ENCODE measurements around the gene GNG13. TPM values are rescaled to one million over a fixed set of nuclear protein-coding genes. Genes with fewer than 3 reads are reported as not detected.

The GNG13 gene
- total RNA-seq, 1 donor from 2014 or later: not detected

DNA sequence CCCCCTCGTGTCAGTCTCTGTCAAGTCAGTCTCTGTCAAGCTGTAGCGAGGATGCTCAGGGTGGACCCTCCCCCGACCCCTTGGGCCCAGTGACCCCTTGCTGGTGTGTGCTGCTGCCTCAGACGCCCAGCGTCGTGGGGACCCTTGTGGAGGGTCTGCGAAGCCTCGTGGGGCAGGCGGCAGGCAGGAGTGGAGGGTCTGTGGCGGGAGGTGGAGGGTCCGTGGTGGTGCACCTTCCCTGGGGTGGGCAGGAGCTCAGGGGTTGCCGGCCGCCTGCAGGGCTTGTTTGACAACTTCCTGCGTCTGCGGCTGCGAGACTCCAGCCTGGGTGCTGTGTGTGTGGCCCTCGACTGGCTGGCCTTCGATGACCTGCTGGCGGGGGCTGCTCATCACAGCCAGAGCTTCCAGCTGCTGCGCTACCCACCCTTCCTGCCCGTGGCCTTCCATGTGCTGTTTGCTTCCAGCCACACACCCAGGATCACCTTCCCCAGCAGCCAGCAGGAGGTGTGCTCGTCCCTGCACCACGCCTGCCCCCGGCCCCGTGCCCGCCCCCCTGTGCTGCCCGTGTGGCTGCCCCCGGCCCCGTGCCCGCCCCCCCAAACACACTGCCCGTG, 5.6 kb downstream of the GNG13 start:
- DNase-seq (ENCODE audit: low read depth, low spot score): no peak

DNA sequence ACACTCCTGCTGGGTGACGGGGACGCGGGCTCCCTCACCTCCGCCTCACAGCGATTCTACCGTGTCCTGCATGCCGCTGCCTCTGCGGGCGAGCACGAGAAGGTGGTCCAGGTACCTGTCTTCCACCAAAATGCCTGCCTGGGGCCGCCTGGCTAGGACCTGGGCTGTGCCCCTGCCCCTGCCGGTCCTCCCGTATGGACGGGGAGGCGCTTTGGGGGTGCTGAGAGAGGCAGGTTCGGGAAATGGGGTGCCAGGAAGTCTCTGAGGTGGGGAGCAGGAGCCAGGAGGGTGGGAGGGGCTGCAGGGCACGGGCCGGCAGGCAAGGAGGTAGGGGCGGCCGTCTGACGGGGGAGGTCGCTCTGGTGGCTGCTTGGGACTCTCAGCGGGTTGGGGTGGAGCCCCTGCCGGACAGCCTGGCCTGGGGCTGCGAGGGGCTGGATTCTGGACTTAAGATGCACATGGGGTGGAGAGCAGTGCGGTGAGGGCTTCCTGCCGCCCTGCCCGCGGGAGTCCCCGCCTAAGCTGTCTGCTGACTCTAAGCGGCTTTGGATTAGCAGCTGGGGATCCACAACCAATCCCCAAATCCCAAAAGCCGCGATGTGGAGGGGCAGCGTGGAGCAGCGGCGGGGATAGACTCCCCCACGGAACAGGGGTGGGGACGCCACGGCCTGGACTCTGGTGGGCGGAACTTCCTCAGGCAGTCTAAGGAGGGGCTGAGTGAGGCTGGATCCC, 6.3 kb downstream of the GNG13 start:
- no peak for DNase-seq (ENCODE audit: low read depth, low spot score)

- DNase-seq (ENCODE audit: low read depth, low spot score): no peak
These were observed 7.1 kb downstream of the GNG13 start for GRCh38 chr16:793414-793813.

- no peak for DNase-seq (ENCODE audit: low read depth, low spot score)
These were observed 8.1 kb downstream of the GNG13 start for GRCh38 chr16:792221-792995.

DNA sequence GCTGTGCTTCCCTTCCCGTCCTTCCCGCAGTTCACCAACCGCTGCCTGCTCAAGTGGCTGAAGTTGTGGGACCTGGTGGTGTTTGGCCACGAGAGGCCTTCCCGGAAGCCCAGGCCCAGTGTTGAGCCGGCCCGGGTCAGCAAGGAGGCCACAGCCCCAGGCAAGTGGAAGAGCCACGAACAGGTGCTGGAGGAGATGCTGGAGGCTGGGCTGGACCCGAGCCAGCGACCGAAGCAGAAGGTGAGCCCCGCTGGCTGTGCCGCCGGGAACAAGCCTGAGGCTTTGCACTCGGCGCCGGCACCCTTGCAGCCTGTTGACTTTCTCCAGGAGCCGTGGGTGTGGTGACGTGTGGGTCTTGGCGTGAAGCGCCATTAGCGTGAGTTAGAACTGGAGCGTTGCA, 9.4 kb downstream of the GNG13 start:
- DNase-seq (ENCODE audit: low read depth, low spot score): no peak

DNA sequence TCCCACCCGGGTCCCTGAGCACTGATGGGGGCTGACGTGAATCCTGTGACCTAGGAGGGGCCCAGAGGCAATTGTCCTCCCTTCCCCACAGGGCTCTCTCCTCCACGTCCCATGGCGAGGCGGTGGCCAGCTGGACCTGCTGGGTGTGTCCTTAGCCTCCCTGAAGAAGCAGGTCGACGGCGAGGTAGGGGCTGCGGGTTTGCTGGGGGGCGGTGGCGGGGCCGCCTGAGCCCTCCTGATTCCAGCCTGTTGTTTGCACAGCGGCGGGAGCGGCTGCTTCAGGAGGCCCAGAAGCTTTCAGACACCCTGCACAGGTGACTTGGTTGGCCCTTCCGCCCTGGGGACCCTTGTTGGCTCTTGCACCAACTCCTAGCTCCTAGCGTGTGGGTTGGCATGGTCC, 10.4 kb downstream of the GNG13 start:
- DNase-seq (ENCODE audit: low read depth, low spot score): no peak

DNA sequence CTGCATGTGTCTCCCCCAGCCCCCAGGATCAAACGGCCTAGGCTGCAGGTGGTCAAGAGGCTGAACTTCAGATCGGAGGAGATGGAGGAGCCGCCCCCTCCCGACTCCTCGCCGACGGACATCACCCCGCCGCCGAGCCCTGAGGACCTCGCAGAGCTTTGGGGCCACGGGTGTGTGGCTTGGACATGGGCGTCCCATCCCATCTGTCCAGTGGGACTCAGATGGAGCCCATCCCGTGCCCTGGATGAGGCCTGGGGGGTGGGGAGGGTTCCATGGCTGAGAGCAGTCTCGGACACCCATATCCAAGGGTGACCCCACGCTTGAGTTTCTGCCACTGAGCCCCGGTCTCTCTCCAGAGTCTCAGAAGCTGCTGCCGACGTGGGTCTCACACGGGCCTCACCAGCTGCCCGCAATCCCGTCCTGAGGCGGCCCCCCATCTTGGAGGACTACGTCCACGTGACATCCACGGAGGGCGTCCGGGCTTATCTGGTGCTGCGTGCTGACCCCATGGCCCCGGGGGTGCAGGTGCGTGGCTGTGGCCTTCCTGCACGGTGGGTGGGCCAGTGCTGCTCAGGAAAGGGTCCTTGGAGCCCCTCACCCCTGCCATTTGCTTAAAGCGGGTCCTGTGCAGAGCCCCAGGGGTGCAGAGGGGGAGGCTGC, 11.2 kb downstream of the GNG13 start:
- no peak for DNase-seq (ENCODE audit: low read depth, low spot score)

DNA sequence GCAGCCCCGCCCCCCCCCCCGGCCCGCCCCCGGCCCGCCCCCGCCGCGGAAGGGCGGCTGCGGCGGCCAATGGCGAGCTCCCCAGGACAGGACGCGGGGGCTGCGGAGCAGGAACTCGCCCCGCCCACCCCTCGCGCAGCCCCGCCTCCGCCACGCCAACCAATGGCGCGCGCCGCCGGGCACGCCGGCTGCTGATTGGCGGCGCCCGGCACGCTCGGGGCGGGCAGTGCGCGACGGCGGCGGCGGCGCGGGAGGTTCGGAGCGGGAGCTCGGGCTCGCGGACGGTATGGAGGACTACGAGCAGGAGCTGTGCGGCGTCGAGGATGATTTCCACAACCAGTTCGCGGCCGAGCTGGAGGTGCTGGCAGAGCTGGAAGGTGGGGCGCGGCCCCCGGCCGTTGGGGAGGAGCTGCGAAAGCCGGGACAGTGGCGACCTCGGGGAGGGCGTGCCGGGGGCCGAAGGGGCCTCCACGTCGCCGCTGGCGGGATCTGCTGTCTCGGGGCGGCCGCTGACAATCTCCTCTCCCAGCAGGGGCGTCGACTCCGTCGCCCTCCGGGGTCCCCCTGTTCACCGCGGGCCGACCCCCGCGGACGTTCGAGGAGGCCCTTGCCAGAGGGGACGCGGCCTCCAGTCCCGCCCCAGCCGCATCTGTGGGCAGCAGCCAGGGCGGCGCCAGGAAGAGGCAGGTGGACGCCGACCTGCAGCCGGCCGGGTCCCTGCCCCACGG, 12.0 kb downstream of the GNG13 start, which contains the start of gene CHTF18:
TSS of gene CHTF18 (plus strand) at position 222 of the 728 bp plus-strand sequence. CDS start at position 287, 65 bp downstream.
- DNase-seq (ENCODE audit: low read depth, low spot score): peak; percentile 64

- DNase-seq (ENCODE audit: low read depth, low spot score): no peak
These were observed 12.5 kb downstream of the GNG13 start, which contains the start of gene RPUSD1 for GRCh38 chr16:787978-788398. RPUSD1 (minus strand) TSS chr16:788381; CDS start chr16:787737, 644 bp downstream.

GRCh38 chr16:787321-787966, 13.1 kb downstream of the GNG13 start:
- DNase-seq (ENCODE audit: low read depth, low spot score): no peak

- DNase-seq (ENCODE audit: low read depth, low spot score): no peak
These were observed 14.7 kb downstream of the GNG13 start for GRCh38 chr16:785563-786535.

GRCh38 chr16:784431-784830, 16.1 kb downstream of the GNG13 start:
- DNase-seq (ENCODE audit: low read depth, low spot score): no peak

GRCh38 chr16:783404-784161, 17.0 kb downstream of the GNG13 start:
- DNase-seq (ENCODE audit: low read depth, low spot score): no peak

- no peak for DNase-seq (ENCODE audit: low read depth, low spot score)
These were observed 17.6 kb downstream of the GNG13 start for GRCh38 chr16:782766-783403.

DNA sequence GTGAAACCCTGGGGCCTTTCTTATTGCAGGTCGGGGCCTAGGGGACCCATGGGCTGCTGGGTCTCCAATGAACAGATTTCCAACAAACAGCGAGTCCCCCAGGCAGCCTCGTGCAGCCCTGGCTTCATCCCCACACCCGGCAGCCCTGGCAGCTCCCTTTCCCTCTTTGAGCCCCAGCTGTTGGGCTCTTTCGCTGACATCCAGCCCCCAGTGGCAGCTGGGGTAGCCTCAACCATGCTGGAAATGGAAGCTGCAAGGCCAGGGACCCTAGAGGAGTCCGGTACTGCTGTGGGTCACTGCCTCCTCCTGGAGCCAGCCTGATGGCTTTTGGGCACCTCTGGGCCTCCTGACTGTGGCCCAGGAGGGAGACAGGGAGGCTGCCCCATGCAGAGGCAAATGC, 18.3 kb downstream of the GNG13 start:
- DNase-seq (ENCODE audit: low read depth, low spot score): no peak

GRCh38 chr16:781346-782010, 19.1 kb downstream of the GNG13 start:
- no peak for DNase-seq (ENCODE audit: low read depth, low spot score)

DNA sequence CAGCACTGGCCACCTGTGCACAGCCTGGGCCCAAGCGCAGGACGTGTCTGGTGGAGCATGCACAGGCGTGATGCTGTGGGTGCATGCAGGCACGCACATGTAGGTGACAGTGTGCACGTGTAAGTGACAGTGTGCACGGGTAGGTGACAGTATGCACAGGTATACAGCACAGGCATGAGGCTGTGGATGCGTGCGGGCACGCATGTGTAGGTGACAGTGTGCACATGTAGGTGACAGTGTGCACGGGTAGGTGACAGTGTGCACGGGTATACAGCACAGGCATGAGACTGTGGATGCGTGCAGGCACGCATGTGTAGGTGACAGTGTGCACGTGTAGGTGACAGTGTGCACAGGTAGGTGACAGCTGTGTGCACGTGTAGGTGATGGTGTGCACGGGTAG, 20.2 kb downstream of the GNG13 start:
- no peak for DNase-seq (ENCODE audit: low read depth, low spot score)
